Adrenal gland (tissue), 5 donors: ENCODE measurements around the gene SPATA31C1.

ENCODE experiments used
- CTCF ChIP-seq, 6 experiments: fragments of 450-650 bp in 4 of 6; fragments of 200-600 bp in 2 of 6; sonication (generic) in 1 of 6; IDR thresholded peaks; 1 replicate in 5 of 6; 2 replicates in 1 of 6; pipeline versions ENCODE4 v1.5.1 to v1.8.0; 2016 to 2021; ENCODE audit warnings: antibody characterized with exemption in 6 of 6, mild to moderate bottlenecking in 2 of 6, moderate library complexity in 1 of 6
- POLR2A ChIP-seq, 2 donors: fragments of 450-650 bp; IDR thresholded peaks; one replicate each; pipeline ENCODE4 v1.6.1; 2017; ENCODE audit warnings: antibody characterized with exemption in 2 of 2, mild to moderate bottlenecking in 2 of 2, moderate library complexity in 1 of 2
- donor health status: DM: no; HTN: no; CAD: no.

GRCh38 chr9:87954230-87954629 lies 36.5 kb downstream of the SPATA31C1 start:
- TF ChIP-seq CTCF (IDR thresholded peaks at IDR 0.05) = no peak
- TF ChIP-seq POLR2A (IDR thresholded peaks at IDR 0.05) = no peak
